GM12872 (cell line): Measurements from ENCODE around the gene ADM.

Experiments used
- CTCF ChIP-seq: IDR thresholded peaks from 3 replicates; pipeline ENCODE4 v1.5.1; 2011; ENCODE audit warnings: low read depth, mild to moderate bottlenecking, low read length, moderate library complexity; ENCODE audit not compliant: insufficient read depth

Gene ADM

GRCh38 chr11:10317151-10317755 is 12.4 kb downstream of the ADM start:
- no peak for TF ChIP-seq CTCF

- TF ChIP-seq CTCF, result no peak
Measured at GRCh38 chr11:10317776-10318526, 13.1 kb downstream of the ADM start.

- no peak for TF ChIP-seq CTCF
Measured at GRCh38 chr11:10318527-10318802, 13.6 kb downstream of the ADM start.

- TF ChIP-seq CTCF, result no peak
Measured at GRCh38 chr11:10319702-10320558, 15.1 kb downstream of the ADM start.

- TF ChIP-seq CTCF, result no peak
Measured at GRCh38 chr11:10320736-10321465, 16.0 kb downstream of the ADM start.

GRCh38 chr11:10322401-10322800 is 17.5 kb downstream of the ADM start:
- TF ChIP-seq CTCF, result no peak
